HepG2 (cell line): Measurements from ENCODE around the gene OXLD1. TPM values are rescaled to one million over a fixed set of nuclear protein-coding genes. Genes with fewer than 3 reads are reported as not detected.

Source experiments
- FOSL1 ChIP-seq: sonication (generic); formaldehyde crosslinking; IDR thresholded peaks from 2 replicates; pipeline ENCODE4 v1.9.0; 2021; ENCODE audit warnings: missing genetic modification reagents, borderline replicate concordance
- GATA4 ChIP-seq: sonication (generic); IDR thresholded peaks from 2 replicates; pipeline ENCODE4 v1.6.1; 2016; ENCODE audit warnings: antibody characterized with exemption, low read depth, borderline replicate concordance
- MTA1 ChIP-seq: sonication (generic); formaldehyde crosslinking; IDR thresholded peaks from 2 replicates; pipeline ENCODE4 v1.4.0; 2020; ENCODE audit warnings: missing genetic modification reagents, mild to moderate bottlenecking, borderline replicate concordance
- TEAD3 ChIP-seq: optimal IDR thresholded peaks from 2 replicates; pipeline ENCODE3; 2016; ENCODE audit warnings: borderline replicate concordance
- ZBTB33 ChIP-seq: sonication (generic); formaldehyde crosslinking; IDR thresholded peaks from 2 replicates; pipeline ENCODE4 v1.4.0; 2020; ENCODE audit warnings: missing genetic modification reagents
- ZBTB40 ChIP-seq, 2 experiments: fragments of 450-650 bp in 1 of 2; sonication (generic) in 1 of 2; formaldehyde crosslinking in 1 of 2; IDR thresholded peaks; 2 replicates each; pipeline versions ENCODE4 v1.6.1 to v1.8.0; 2016 to 2022; ENCODE audit warnings: antibody characterized with exemption in 1 of 2, mild to moderate bottlenecking in 1 of 2, missing genetic modification reagents in 1 of 2
- ZNF660 ChIP-seq: sonication (generic); formaldehyde crosslinking; IDR thresholded peaks from 2 replicates; pipeline ENCODE4 v1.5.1; 2020; ENCODE audit warnings: mild to moderate bottlenecking, low read depth, missing genetic modification reagents, borderline replicate concordance
- ZNF672 ChIP-seq: sonication (generic); formaldehyde crosslinking; IDR thresholded peaks from 2 replicates; pipeline ENCODE4 v1.8.1; 2022; ENCODE audit warnings: missing genetic modification reagents
- polyA plus RNA-seq, 8 experiments: library from polyadenylated mRNA; depleted of rRNA in 3 of 8; stranded (reverse) in 7 of 8; unstranded in 1 of 8; fragments of >200 nt; fragmentation: Illumina TruSeq in 4 of 8; extraction: Trizol in 4 of 8; gene quantifications; 2 replicates each; pipeline versions ENCODE4 v1.2.1 to v1.2.3, GENCODE V29; 2011 to 2016; ENCODE audit warnings: low read depth in 4 of 8, missing spikeins in 1 of 8, mixed read lengths in 1 of 8; ENCODE audit not compliant: insufficient read depth in 1 of 8
- total RNA-seq, 5 experiments: library from RNA; depleted of rRNA; stranded (reverse); fragments of >200 nt; fragmentation: Illumina TruSeq; extraction: Trizol; gene quantifications; 2 replicates each; pipeline ENCODE4 v1.2.3, GENCODE V29; 2016; ENCODE audit warnings: low read depth in 1 of 5
- TF ChIP-seq, protein P1 (sequence below): sonication (generic); formaldehyde crosslinking; IDR thresholded peaks from 2 replicates; pipeline ENCODE4 v1.9.0; 2022; ENCODE audit warnings: low read depth, missing genetic modification reagents
- TF ChIP-seq, protein P2 (sequence below): sonication (generic); formaldehyde crosslinking; IDR thresholded peaks from 2 replicates; pipeline ENCODE4 v1.8.1; 2022; ENCODE audit warnings: mild to moderate bottlenecking, missing genetic modification reagents
- TF ChIP-seq, protein P3 (sequence below): IDR thresholded peaks from 2 replicates; pipeline ENCODE4 v1.6.1; 2016; ENCODE audit warnings: low read depth, control low read depth

OXLD1 gene
- total and polyA plus RNA-seq, 2 of the 13 experiments (the other 11 are each of a cell fraction or from before 2014, with no cell fraction given) = 27.1 to 37.5 TPM

DNA sequence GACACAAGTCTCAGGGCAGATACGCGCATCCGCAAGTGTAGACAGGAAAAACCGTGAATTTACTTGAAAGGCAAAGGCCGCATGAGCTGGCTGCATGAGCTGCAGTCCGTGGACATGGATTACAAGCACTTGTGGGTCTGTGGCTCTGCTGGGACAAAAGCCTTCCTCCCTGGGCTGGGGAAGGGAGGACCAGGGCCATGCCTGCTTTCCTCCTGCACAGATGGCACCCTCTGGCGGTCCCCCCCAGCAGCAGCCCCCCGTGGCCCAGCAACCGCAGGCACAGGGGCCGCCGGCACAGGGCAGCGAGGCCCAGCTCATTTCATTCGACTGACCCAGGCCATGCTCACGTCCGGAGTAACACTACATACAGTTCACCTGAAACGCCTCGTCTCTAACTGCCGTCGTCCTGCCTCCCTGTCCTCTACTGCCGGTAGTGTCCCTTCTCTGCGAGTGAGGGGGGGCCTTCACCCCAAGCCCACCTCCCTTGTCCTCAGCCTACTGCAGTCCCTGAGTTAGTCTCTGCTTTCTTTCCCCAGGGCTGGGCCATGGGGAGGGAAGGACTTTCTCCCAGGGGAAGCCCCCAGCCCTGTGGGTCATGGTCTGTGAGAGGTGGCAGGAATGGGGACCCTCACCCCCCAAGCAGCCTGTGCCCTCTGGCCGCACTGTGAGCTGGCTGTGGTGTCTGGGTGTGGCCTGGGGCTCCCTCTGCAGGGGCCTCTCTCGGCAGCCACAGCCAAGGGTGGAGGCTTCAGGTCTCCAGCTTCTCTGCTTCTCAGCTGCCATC is 35.1 kb upstream of the OXLD1 start (continued):
- TF ChIP-seq ZBTB40 (IDR thresholded peaks at IDR 0.05) = no peak
- 0 out of 2 replicates have a peak, but pooled peaks have one; percentile 17 for TF ChIP-seq ZBTB40 (CRISPR knock-in tag; IDR thresholded peaks at IDR 0.05)
- no peak for TF ChIP-seq ZNF660 (CRISPR knock-in tag)
- no peak for TF ChIP-seq FOSL1 (CRISPR knock-in tag)
- TF ChIP-seq, protein P1, sequence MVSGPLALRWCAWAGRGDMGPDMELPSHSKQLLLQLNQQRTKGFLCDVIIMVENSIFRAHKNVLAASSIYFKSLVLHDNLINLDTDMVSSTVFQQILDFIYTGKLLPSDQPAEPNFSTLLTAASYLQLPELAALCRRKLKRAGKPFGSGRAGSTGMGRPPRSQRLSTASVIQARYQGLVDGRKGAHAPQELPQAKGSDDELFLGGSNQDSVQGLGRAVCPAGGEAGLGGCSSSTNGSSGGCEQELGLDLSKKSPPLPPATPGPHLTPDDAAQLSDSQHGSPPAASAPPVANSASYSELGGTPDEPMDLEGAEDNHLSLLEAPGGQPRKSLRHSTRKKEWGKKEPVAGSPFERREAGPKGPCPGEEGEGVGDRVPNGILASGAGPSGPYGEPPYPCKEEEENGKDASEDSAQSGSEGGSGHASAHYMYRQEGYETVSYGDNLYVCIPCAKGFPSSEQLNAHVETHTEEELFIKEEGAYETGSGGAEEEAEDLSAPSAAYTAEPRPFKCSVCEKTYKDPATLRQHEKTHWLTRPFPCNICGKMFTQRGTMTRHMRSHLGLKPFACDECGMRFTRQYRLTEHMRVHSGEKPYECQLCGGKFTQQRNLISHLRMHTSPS = no peak
- no peak for TF ChIP-seq ZNF672 (CRISPR knock-in tag)
- no peak for TF ChIP-seq TEAD3 (CRISPR knock-in tag)
- TF ChIP-seq, protein P2, sequence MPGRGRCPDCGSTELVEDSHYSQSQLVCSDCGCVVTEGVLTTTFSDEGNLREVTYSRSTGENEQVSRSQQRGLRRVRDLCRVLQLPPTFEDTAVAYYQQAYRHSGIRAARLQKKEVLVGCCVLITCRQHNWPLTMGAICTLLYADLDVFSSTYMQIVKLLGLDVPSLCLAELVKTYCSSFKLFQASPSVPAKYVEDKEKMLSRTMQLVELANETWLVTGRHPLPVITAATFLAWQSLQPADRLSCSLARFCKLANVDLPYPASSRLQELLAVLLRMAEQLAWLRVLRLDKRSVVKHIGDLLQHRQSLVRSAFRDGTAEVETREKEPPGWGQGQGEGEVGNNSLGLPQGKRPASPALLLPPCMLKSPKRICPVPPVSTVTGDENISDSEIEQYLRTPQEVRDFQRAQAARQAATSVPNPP (CRISPR knock-in tag) = no peak
- no peak for TF ChIP-seq GATA4
- TF ChIP-seq MTA1 (CRISPR knock-in tag) = 0 out of 2 replicates have a peak, but pooled peaks have one; percentile 37
- peak; percentile 41; the same call in 1 of the 2 replicates for TF ChIP-seq ZBTB33
- TF ChIP-seq, protein P3, sequence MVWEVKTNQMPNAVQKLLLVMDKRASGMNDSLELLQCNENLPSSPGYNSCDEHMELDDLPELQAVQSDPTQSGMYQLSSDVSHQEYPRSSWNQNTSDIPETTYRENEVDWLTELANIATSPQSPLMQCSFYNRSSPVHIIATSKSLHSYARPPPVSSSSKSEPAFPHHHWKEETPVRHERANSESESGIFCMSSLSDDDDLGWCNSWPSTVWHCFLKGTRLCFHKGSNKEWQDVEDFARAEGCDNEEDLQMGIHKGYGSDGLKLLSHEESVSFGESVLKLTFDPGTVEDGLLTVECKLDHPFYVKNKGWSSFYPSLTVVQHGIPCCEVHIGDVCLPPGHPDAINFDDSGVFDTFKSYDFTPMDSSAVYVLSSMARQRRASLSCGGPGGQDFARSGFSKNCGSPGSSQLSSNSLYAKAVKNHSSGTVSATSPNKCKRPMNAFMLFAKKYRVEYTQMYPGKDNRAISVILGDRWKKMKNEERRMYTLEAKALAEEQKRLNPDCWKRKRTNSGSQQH (CRISPR knock-in tag) = no peak
